ENCODE data around the gene ALDH2. TPM values are rescaled to one million over a fixed set of nuclear protein-coding genes. Genes with fewer than 3 reads are reported as not detected.

ALDH2 gene
- total and polyA plus RNA-seq, 7 donors, result 66.6 to 212 (median 135) TPM

- ATAC-seq (peak; percentile 21 to 36 (median 32)), DNase-seq (no peak)
- 2 to 3% (median 3%) methylated on average over 42 to 44 of the region's 44 CpGs for WGBS, 3 donors
Measured at GRCh38 chr12:111842556-111843396, 76.0 kb downstream of the ALDH2 start.

GRCh38 chr12:111846016-111846415 lies 79.3 kb downstream of the ALDH2 start:
- ATAC-seq, result no peak
- TF ChIP-seq CTCF (IDR thresholded peaks at IDR 0.05), result no peak
- Histone ChIP-seq H3K27me3 (ENCODE audit: insufficient read depth in 3 of 3, low read length in 2 of 3) (no peaks in the 10 kb centered on the region), H3K27ac (no peak overlapping the region), H3K36me3 (ENCODE audit: insufficient read depth in 1 of 2, low read depth in 1 of 2) (peaks cover 5 to 13% of the 10 kb centered on the region in 2 donors), H3K4me1 (peaks cover 16% of the 10 kb centered on the region), H3K4me3 (no peak overlapping the region), H3K9me3 (no peaks in the 10 kb centered on the region)
- intact Hi-C loops (cut with DNase I), result no loop called here
- WGBS, 3 donors, result 64 to 78% (median 72%) methylated on average over 2 of the region's 2 CpGs
- DNase-seq, result no peak

More at GRCh38 chr12:111842556-111843396, 76.0 kb downstream of the ALDH2 start:
- no peak for TF ChIP-seq CTCF (IDR thresholded peaks at IDR 0.05)
- Histone ChIP-seq H3K9me3 (no peaks in the 10 kb centered on the region), H3K4me1 (peaks cover 31% of the 10 kb centered on the region), H3K27me3 (ENCODE audit: insufficient read depth in 3 of 3, low read length in 2 of 3) (no peaks in the 10 kb centered on the region), H3K4me3 (peak overlapping the region; percentile 87), H3K36me3 (ENCODE audit: insufficient read depth in 1 of 2, low read depth in 1 of 2) (peaks cover 5 to 20% of the 10 kb centered on the region in 2 donors), H3K27ac (peak overlapping the region; percentile 94)
- intact Hi-C loops (cut with DNase I), result no loop called here

GRCh38 chr12:111850526-111850925 lies 83.8 kb downstream of the ALDH2 start:
- H3K4me1 ChIP-seq, result peaks cover 4% of the 10 kb centered on the region
- H3K27ac ChIP-seq, result no peak overlapping the region
- TF ChIP-seq CTCF (IDR thresholded peaks at IDR 0.05), result no peak
- no peaks in the 10 kb centered on the region for H3K9me3 ChIP-seq
- WGBS, 3 donors, result 87 to 91% (median 91%) methylated on average over 2 of the region's 2 CpGs
- DNase-seq (no peak), ATAC-seq (no peak)
- peaks cover 0 to 24% of the 10 kb centered on the region in 2 donors for H3K36me3 ChIP-seq (ENCODE audit: insufficient read depth in 1 of 2, low read depth in 1 of 2)
- no peaks in the 10 kb centered on the region for H3K27me3 ChIP-seq (ENCODE audit: insufficient read depth in 3 of 3, low read length in 2 of 3)
- intact Hi-C loops (cut with DNase I), result no loop called here
- no peak overlapping the region for H3K4me3 ChIP-seq

GRCh38 chr12:111858186-111858585 lies 91.5 kb downstream of the ALDH2 start:
- Histone ChIP-seq H3K27ac (no peak overlapping the region), H3K36me3 (ENCODE audit: insufficient read depth in 1 of 2, low read depth in 1 of 2) (no peaks in the 10 kb centered on the region), H3K9me3 (no peaks in the 10 kb centered on the region), H3K4me3 (no peak overlapping the region), H3K4me1 (no peaks in the 10 kb centered on the region), H3K27me3 (ENCODE audit: insufficient read depth in 3 of 3, low read length in 2 of 3) (no peaks in the 10 kb centered on the region)
- intact Hi-C loops (cut with DNase I), result no loop called here
- no peak for ATAC-seq
- DNase-seq, result no peak
- no peak for TF ChIP-seq CTCF (IDR thresholded peaks at IDR 0.05)
- whole genome bisulfite sequencing, 3 donors, result 91 to 100% (median 97%) methylated on average over 2 of the region's 2 CpGs
